T-helper 9 cell (primary cell): Measurements from ENCODE around the gene FAM43B.

Experiments
- DNase-seq: peaks from one replicate; pipeline ENCODE4 v3.0.0-alpha.2; 2020

Gene FAM43B

GRCh38 chr1:20552728-20553445 is 514 bp downstream of the FAM43B start:
- DNase-seq = no peak

GRCh38 chr1:20555025-20555757 is 2.8 kb downstream of the FAM43B start:
- no peak for DNase-seq

GRCh38 chr1:20555758-20556120 is 3.4 kb downstream of the FAM43B start:
- DNase-seq = no peak

GRCh38 chr1:20558191-20558590 is 5.8 kb downstream of the FAM43B start:
- no peak for DNase-seq

GRCh38 chr1:20560966-20561365 is 8.6 kb downstream of the FAM43B start:
- no peak for DNase-seq

- no peak for DNase-seq
Observed at GRCh38 chr1:20565234-20565633, 12.9 kb downstream of the FAM43B start.

GRCh38 chr1:20569523-20570098 is 17.2 kb downstream of the FAM43B start:
- DNase-seq = no peak

- no peak for DNase-seq
Observed at GRCh38 chr1:20571427-20571826, 19.1 kb downstream of the FAM43B start.

GRCh38 chr1:20573987-20574386 is 21.6 kb downstream of the FAM43B start:
- no peak for DNase-seq

- DNase-seq = peak; percentile 47
Observed at GRCh38 chr1:20574686-20575540, 22.5 kb downstream of the FAM43B start.

- DNase-seq = no peak
Observed at GRCh38 chr1:20575541-20576336, 23.4 kb downstream of the FAM43B start.

- no peak for DNase-seq
Observed at GRCh38 chr1:20578062-20578461, 25.7 kb downstream of the FAM43B start.

GRCh38 chr1:20578721-20579395 is 26.5 kb downstream of the FAM43B start:
- DNase-seq = no peak

GRCh38 chr1:20584890-20585289 is 32.5 kb downstream of the FAM43B start:
- DNase-seq = no peak

GRCh38 chr1:20586953-20587660 is 34.7 kb downstream of the FAM43B start:
- no peak for DNase-seq

GRCh38 chr1:20587661-20588053 is 35.3 kb downstream of the FAM43B start:
- no peak for DNase-seq

GRCh38 chr1:20588634-20589225 is 36.4 kb downstream of the FAM43B start, which contains the start of gene CDA:
TSS of gene CDA (plus strand) at chr1:20589097. CDS start at chr1:20589130, 33 bp downstream.
- DNase-seq = no peak

GRCh38 chr1:20589331-20590278 is 37.2 kb downstream of the FAM43B start:
- DNase-seq = no peak

GRCh38 chr1:20590306-20590777 is 38.0 kb downstream of the FAM43B start:
- no peak for DNase-seq
